ENCODE measurements around the gene PLK5. TPM values are rescaled to one million over a fixed set of nuclear protein-coding genes. Genes with fewer than 3 reads are reported as not detected.

Gene PLK5
- total RNA-seq, 1 experiment from 2014 or later, result 1.4 TPM

- Mint-ChIP-seq H3K36me3 (peaks cover 38% of the 10 kb centered on the region), H3K4me1 (no peaks in the 10 kb centered on the region), H3K27me3 (ENCODE audit: low read depth) (no peaks in the 10 kb centered on the region), H3K9me3 (no peaks in the 10 kb centered on the region), H3K4me3 (no peak overlapping the region), H3K27ac (no peak overlapping the region)
- CTCF ChIA-PET, result no interaction called here
- TF ChIP-seq TP53 (CRISPR knock-in tag; IDR thresholded peaks at IDR 0.05), result no peak
- TF ChIP-seq ATF2 (CRISPR knock-in tag; IDR thresholded peaks at IDR 0.05; ENCODE audit: borderline replicate concordance, low read depth), result no peak
- no peak for TF ChIP-seq ZMAT4 (CRISPR knock-in tag; IDR thresholded peaks at IDR 0.05)
- no peak for TF ChIP-seq TEAD4 (CRISPR knock-in tag; IDR thresholded peaks at IDR 0.05)
- no peak for TF ChIP-seq ZNF138 (CRISPR knock-in tag; conservative IDR thresholded peaks at IDR 0.05)
- TF ChIP-seq NR2C2 (CRISPR knock-in tag; IDR thresholded peaks at IDR 0.05), result no peak
- no peak for TF ChIP-seq SMAD4 (CRISPR knock-in tag; IDR thresholded peaks at IDR 0.05)
- TF ChIP-seq CREB1 (CRISPR knock-in tag; IDR thresholded peaks at IDR 0.05), result no peak
- TF ChIP-seq CBFB (CRISPR knock-in tag; IDR thresholded peaks at IDR 0.05; ENCODE audit: low read depth), result no peak
- TF ChIP-seq ZNF416 (CRISPR knock-in tag; IDR thresholded peaks at IDR 0.05), result no peak
- TF ChIP-seq TCF7 (CRISPR knock-in tag; IDR thresholded peaks at IDR 0.05; ENCODE audit: low read depth), result no peak
- TF ChIP-seq E2F1 (CRISPR knock-in tag; IDR thresholded peaks at IDR 0.05), result no peak
- no peak for TF ChIP-seq NR1H2 (CRISPR knock-in tag; IDR thresholded peaks at IDR 0.05)
- no peak for TF ChIP-seq PREB (CRISPR knock-in tag; IDR thresholded peaks at IDR 0.05; ENCODE audit: borderline replicate concordance)
- no peak for TF ChIP-seq EMX1 (CRISPR knock-in tag; IDR thresholded peaks at IDR 0.05)
- TF ChIP-seq PRRX2 (CRISPR knock-in tag; IDR thresholded peaks at IDR 0.05), result no peak
- no peak for DNase-seq (ENCODE audit: low spot score)
- no peak for ATAC-seq
- POLR2A ChIA-PET, result no interaction called here
Measured at GRCh38 chr19:1580382-1580781, 56.5 kb downstream of the PLK5 start.

GRCh38 chr19:1580957-1581356 is 57.1 kb downstream of the PLK5 start:
- ChIA-PET CTCF (interaction anchor here (0.6 kb wide), 1 partner anchor 200 kb away, joined by 3 read pairs; no protein-coding TSS in a partner anchor), POLR2A (no interaction called here)
- Mint-ChIP-seq H3K27ac (no peak overlapping the region), H3K9me3 (no peaks in the 10 kb centered on the region), H3K36me3 (peaks cover 38% of the 10 kb centered on the region), H3K4me1 (no peaks in the 10 kb centered on the region), H3K4me3 (no peak overlapping the region), H3K27me3 (ENCODE audit: low read depth) (no peaks in the 10 kb centered on the region)
- TF ChIP-seq NR3C1 (CRISPR knock-in tag; conservative IDR thresholded peaks at IDR 0.05; ENCODE audit: low read depth), result no peak
- no peak for TF ChIP-seq ZNF138 (CRISPR knock-in tag; conservative IDR thresholded peaks at IDR 0.05)
- no peak for TF ChIP-seq TEAD1 (CRISPR knock-in tag; IDR thresholded peaks at IDR 0.05)
- no peak for TF ChIP-seq E2F5 (CRISPR knock-in tag; IDR thresholded peaks at IDR 0.05)
- TF ChIP-seq E2F1 (CRISPR knock-in tag; IDR thresholded peaks at IDR 0.05), result no peak
- no peak for TF ChIP-seq AR (CRISPR knock-in tag; IDR thresholded peaks at IDR 0.05)
- TF ChIP-seq SMAD3 (CRISPR knock-in tag; IDR thresholded peaks at IDR 0.05; ENCODE audit: borderline replicate concordance), result no peak
- TF ChIP-seq ZMAT4 (CRISPR knock-in tag; IDR thresholded peaks at IDR 0.05), result no peak
- TF ChIP-seq ZNF317 (CRISPR knock-in tag; IDR thresholded peaks at IDR 0.05; ENCODE audit: borderline replicate concordance, low read depth), result no peak
- no peak for TF ChIP-seq ZNF232 (CRISPR knock-in tag; IDR thresholded peaks at IDR 0.05)
- no peak for TF ChIP-seq ZNF423 (CRISPR knock-in tag; IDR thresholded peaks at IDR 0.05)
- no peak for TF ChIP-seq ZBTB21 (CRISPR knock-in tag; IDR thresholded peaks at IDR 0.05; ENCODE audit: borderline replicate concordance)
- ATAC-seq (no peak), DNase-seq (ENCODE audit: low spot score) (no peak)
